HG03571 (cell line): Measurements from ENCODE around the gene PRRC2A.
"Not testable (repeated sequence)": the region's sequence is repeated elsewhere in the genome, so short reads cannot be mapped to it uniquely, and the experiment has no call there.

Experiments used
- ATAC-seq: cut with Tn5 transposase; IDR thresholded peaks from one replicate; pipeline ENCODE4 v1.9.1; 2021; ENCODE audit not compliant: unreplicated experiment

Gene PRRC2A

DNA sequence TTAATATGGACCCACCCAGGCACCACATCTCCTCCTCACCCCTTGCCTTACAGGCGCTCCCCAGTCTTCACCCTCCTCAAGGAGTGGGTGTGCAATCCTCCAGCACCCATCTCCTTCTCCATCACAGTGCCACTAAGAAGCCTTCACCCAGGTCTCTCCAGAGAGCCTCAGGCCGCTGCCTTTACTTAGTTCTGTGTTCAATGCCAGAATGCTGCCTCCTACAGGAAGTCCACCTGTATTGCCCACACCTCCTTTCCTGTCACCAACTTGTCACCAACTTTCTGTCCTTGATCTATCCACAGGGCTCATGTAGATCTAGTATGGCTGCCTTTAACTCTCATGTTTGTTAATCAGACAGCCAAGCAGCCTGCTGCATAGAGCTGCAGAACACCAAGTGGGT, 35.0 kb upstream of the PRRC2A start:
- no peak for ATAC-seq

DNA sequence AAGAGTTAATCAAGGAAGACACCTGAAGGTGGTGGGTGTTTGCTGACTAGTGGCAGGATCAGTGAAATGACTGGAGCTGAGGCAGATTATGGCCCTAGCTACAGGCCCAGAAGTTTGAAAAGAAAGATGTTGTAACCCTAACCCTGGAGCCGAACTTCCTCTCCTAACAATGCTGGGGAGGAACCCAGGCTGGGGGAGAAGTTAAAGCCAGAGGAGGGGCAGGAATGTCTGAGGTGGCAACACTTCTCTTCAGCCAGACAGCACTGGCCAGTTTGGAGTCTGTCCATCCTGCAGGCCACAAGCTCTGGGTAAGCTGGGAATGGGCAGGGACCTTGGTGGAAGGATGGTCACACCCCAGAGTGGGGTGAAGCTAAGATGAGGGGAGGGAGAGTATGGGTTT, 34.5 kb upstream of the PRRC2A start, which contains the start of gene LST1:
TSS of gene LST1 (plus strand) at position 270 of the 400 bp plus-strand sequence. CDS start 1,023 bp downstream, outside the sequence.
- ATAC-seq = no peak

DNA sequence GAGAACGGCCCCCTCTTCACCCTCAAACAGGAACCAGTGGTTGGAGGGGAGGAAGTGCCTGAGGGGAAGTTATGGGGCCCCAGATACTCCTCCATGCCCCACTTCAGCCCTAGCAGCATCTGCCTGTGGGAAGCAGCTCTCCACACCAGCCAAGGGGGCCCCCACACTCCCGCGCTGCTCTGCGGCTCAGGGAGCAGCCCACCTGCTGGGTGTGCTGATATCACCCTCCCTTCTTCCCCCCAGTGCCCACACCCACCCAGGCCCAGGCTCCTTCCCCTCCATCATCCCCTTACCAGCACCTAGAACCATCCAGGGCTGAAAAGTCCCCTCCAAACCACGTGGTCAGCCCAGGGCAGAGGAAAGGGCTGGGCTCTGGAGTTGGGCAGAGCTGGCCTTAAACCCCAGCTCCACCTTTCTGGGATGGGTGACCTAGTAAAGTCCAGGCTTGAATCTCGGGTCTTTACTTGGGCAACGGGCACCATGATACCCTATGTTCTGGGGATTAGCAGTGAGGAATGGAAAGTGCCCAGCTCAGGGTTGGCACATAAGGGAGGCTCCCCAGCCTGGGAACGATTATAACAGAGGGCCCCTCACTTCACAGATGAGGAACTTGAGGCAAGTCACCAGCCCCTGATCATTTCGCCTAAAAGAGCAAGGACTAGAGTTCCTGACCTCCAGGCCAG, 33.8 kb upstream of the PRRC2A start:
- ATAC-seq = no peak

- ATAC-seq = no peak
Measured at GRCh38 chr6:31587791-31588777, 32.4 kb upstream of the PRRC2A start.

- no peak for ATAC-seq
Measured at GRCh38 chr6:31588871-31589650, 31.5 kb upstream of the PRRC2A start.

DNA sequence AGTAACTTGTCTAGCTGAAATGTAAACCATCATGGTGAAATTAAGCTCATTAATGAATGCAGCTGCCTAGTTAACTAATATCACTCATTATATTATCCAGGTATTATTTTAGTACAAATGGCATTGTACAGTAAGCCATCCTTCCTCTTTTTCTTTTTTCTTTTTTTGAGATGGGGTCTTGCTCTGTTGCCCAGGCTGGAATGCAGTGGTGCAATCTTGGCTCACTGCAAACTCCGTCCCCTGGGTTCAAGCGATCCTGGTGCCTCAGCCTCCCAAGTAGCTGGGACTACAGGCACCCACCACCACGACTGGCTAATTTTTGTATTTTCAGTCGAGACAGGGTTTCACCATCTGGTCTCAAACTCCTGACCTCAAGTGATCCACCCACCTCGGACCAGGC, 29.8 kb upstream of the PRRC2A start:
- ATAC-seq = not testable (repeated sequence)

DNA sequence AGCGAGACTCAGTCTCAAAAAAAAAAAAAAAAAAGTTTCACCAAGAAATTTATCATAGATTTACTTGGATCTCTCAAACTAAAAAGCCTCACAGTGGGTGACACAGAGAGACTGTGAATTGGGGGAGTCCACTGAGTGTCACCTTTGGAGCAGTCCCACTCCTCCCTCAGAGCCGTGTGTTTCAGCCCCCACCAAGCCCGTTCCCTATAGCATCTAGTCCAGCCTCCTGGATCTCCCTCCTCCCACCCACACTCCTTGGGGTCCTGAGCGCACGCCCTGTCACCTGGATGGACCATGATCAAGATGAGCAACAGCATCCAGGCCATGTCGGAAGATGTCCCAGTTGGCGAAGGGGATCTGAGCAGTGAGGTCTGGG, 28.1 kb upstream of the PRRC2A start:
- ATAC-seq = no peak

- no peak for ATAC-seq
Measured at GRCh38 chr6:31597006-31597405, 23.5 kb upstream of the PRRC2A start.

GRCh38 chr6:31607317-31607716, 13.2 kb upstream of the PRRC2A start:
- no peak for ATAC-seq

DNA sequence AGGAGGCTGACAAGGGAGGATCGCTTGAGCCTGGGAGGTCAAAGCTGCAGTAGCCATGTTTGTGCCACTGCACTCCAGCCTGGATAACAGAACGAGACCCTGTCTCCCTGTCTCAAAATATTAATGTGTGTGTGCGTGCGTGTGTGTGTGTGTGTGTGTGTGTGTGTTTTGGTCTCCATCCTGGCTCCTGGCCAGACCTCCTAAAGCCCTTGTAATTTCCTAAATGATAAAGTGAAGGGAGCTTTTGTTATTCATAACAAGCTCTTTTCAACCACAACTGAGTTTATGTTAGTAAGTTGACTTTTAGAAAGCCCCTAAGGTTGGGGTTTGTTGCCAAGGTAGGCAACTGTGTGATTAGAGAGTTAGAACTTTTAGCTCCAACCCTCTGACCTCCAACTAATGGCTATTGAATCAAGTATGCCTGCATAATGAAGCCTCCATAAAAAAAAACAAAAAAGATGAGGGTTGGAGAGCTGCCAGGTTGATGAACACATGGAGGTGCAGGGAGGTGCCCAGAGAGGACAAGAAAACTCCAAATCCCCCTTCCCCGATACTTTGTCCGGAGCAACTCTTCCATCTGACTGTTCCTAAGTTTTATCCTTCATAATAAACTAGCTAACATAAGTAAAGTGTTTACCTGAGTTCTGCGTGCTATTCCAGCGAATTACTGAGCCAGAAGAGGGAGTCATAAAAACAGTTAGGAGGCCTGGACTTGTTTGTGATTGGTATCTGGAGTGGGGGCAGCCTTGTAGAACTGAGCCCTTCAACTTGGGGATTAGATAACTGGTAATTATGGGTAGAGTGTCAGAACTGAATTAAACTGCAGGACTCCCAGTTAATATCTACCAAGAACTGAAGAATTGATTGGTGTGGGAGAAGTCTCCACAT, 10.8 kb upstream of the PRRC2A start:
- no peak for ATAC-seq

DNA sequence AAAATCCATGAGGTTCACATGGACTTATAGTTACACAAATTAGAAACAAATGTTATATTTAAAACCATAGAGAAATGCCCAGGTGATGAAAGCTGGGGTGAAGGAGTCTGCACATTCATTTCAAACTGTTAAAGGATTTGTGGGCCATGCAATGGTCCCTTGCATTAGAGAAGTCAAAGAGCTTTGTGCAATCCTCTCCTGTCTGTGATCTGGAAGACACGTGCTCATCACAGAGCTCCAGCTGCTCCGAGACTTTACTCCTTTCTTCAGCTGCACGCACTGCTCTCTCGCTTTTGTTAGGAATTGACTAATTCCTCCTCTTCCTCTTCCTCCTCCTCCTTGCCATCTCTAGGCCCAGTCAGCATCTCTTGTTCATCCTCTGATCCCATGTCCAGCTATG, 9.5 kb upstream of the PRRC2A start:
- ATAC-seq = no peak

GRCh38 chr6:31614075-31614619, 6.4 kb upstream of the PRRC2A start:
- no peak for ATAC-seq

GRCh38 chr6:31614684-31615578, 5.6 kb upstream of the PRRC2A start, which contains the start of gene AIF1:
Gene AIF1, plus strand, starts transcription at chr6:31615234. Its CDS starts 96 bp downstream, at chr6:31615330.
- no peak for ATAC-seq

GRCh38 chr6:31615748-31616147, 4.8 kb upstream of the PRRC2A start:
- ATAC-seq = no peak

GRCh38 chr6:31617010-31617409, 3.5 kb upstream of the PRRC2A start:
- ATAC-seq = no peak

- ATAC-seq = peak; percentile 72
Measured at GRCh38 chr6:31619805-31620585, 520 bp upstream of the PRRC2A start.

GRCh38 chr6:31621320-31621939, 915 bp downstream of the PRRC2A start:
- no peak for ATAC-seq

GRCh38 chr6:31621991-31622390, 1.5 kb downstream of the PRRC2A start:
- no peak for ATAC-seq
